NCI-H128 (cell line): Measurements from ENCODE around the gene LUZP2.

ENCODE experiments used
- DNase-seq: peaks from one replicate; lab custom pipeline; 2025; ENCODE audit not compliant: unreplicated experiment; lab: John Stamatoyannopoulos, UW

The LUZP2 gene

DNA sequence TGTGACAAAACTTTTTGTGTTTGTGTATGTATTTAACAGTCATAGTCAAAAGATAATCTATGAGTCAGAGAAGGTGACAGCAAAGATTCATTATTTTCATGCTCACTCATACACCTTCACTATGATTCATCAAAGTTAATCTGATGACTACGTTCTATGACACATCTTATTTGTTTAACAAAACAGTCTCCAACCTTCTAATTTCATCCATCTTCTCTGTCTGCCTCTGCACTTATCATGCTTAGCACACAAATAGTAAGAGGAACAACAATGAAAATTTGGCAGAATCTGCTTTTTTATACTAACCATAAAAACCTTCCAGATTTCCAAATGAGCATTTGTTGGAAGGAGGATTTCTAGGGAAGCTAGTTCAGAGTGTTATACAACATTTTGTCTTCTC is 568.9 kb downstream of the LUZP2 start:
- DNase-seq: no peak

- no peak for DNase-seq
These were observed 569.9 kb downstream of the LUZP2 start for GRCh38 chr11:25066706-25067105.

- DNase-seq: no peak
These were observed 571.6 kb downstream of the LUZP2 start for GRCh38 chr11:25068451-25068850.

- no peak for DNase-seq
These were observed 597.4 kb downstream of the LUZP2 start for GRCh38 chr11:25094085-25094802.

GRCh38 chr11:25119416-25119815 is 622.6 kb downstream of the LUZP2 start:
- DNase-seq: no peak
